Breast epithelium (tissue), 4 donors: Measurements from ENCODE around the gene ADCY5. TPM values are rescaled to one million over a fixed set of nuclear protein-coding genes. Genes with fewer than 3 reads are reported as not detected.

Source experiments
- DNase-seq, 2 donors: peaks; one replicate each; pipeline ENCODE4 v3.0.0-alpha.2; 2019; ENCODE audit warnings: low spot score in 2 of 2
- H3K27ac ChIP-seq, 2 donors: fragments of 200-600 bp; sonication (generic) in 1 of 2; one replicate each; pipeline ENCODE4 v1.5.1; 2016 to 2019; ENCODE audit warnings: mild to moderate bottlenecking in 1 of 2
- H3K27me3 ChIP-seq, 2 donors: fragments of 200-600 bp; sonication (generic) in 1 of 2; one replicate each; pipeline versions ENCODE4 v1.5.1 to v1.6.0; 2017 to 2019; ENCODE audit warnings: control low read depth in 1 of 2, mild to moderate bottlenecking in 1 of 2
- H3K36me3 ChIP-seq: fragments of 200-600 bp; one replicate; pipeline ENCODE4 v1.5.1; 2019
- H3K4me1 ChIP-seq, 2 donors: fragments of 200-600 bp; sonication (generic); one replicate each; pipeline ENCODE4 v1.5.1; 2016 to 2019; ENCODE audit warnings: control low read depth in 1 of 2
- H3K4me3 ChIP-seq, 3 donors: fragments of 200-600 bp; sonication (generic); 1 replicate in 2 of 3; 2 replicates in 1 of 3; pipeline ENCODE4 v1.5.1; 2016 to 2019; ENCODE audit warnings: mild to moderate bottlenecking in 3 of 3, moderate library complexity in 2 of 3
- H3K9me3 ChIP-seq, 2 donors: fragments of 200-600 bp; sonication (generic) in 1 of 2; one replicate each; pipeline ENCODE4 v1.5.1; 2016 to 2019; ENCODE audit warnings: control low read depth in 1 of 2
- CTCF ChIP-seq, 3 donors: fragments of 450-650 bp; IDR thresholded peaks; one replicate each; pipeline ENCODE4 v1.5.1; 2016 to 2017; ENCODE audit warnings: antibody characterized with exemption in 3 of 3, mild to moderate bottlenecking in 3 of 3, moderate library complexity in 3 of 3
- POLR2A ChIP-seq: fragments of 450-650 bp; IDR thresholded peaks from one replicate; pipeline ENCODE4 v1.6.1; 2016; ENCODE audit warnings: antibody characterized with exemption, mild to moderate bottlenecking, moderate library complexity
- POLR2AphosphoS5 ChIP-seq, 3 donors: sonication (generic); formaldehyde crosslinking; IDR thresholded peaks; one replicate each; pipeline ENCODE4 v1.6.1; 2017; ENCODE audit warnings: antibody characterized with exemption in 3 of 3
- intact Hi-C: fragments of 100-400 bp; cut with DNase I; formaldehyde crosslinking; loops from one replicate; pipeline ENCODE4 v1.15.1; 2023; ENCODE audit warnings: low total_unique reads
- total RNA-seq, 3 donors: library from RNA; depleted of rRNA; stranded (reverse); fragments of >200 nt; gene quantifications; one replicate each; pipeline ENCODE4 v1.1.0, GENCODE V29; 2016

Gene ADCY5
- total RNA-seq, 3 donors from 2014 or later = 10.1 to 32.5 (median 11.5) TPM

- H3K4me3 ChIP-seq = no peak overlapping the region
- no peak for TF ChIP-seq POLR2AphosphoS5 (IDR thresholded peaks at IDR 0.05)
- no peak for TF ChIP-seq CTCF (IDR thresholded peaks at IDR 0.05)
- TF ChIP-seq POLR2A = no peak
- no peak overlapping the region for H3K27ac ChIP-seq
- H3K4me1 ChIP-seq = no peaks in the 10 kb centered on the region
- no peak for DNase-seq
- no peaks in the 10 kb centered on the region for H3K9me3 ChIP-seq
- intact Hi-C loops = no loop called here
- H3K27me3 ChIP-seq = no peaks in the 10 kb centered on the region
- no peaks in the 10 kb centered on the region for H3K36me3 ChIP-seq
Observed at GRCh38 chr3:123475786-123476185, 26.9 kb upstream of the ADCY5 start.

GRCh38 chr3:123471106-123471505 lies 22.2 kb upstream of the ADCY5 start:
- intact Hi-C loops = no loop called here
- no peak overlapping the region for H3K4me3 ChIP-seq
- H3K9me3 ChIP-seq = no peaks in the 10 kb centered on the region
- no peak overlapping the region for H3K27ac ChIP-seq
- no peaks in the 10 kb centered on the region for H3K4me1 ChIP-seq
- H3K36me3 ChIP-seq = no peaks in the 10 kb centered on the region
- no peak for TF ChIP-seq CTCF (IDR thresholded peaks at IDR 0.05)
- TF ChIP-seq POLR2AphosphoS5 (IDR thresholded peaks at IDR 0.05) = no peak
- TF ChIP-seq POLR2A = no peak
- no peaks in the 10 kb centered on the region for H3K27me3 ChIP-seq
- no peak for DNase-seq

GRCh38 chr3:123469323-123469995 lies 20.6 kb upstream of the ADCY5 start:
- Histone ChIP-seq H3K36me3 (no peaks in the 10 kb centered on the region), H3K27me3 (peaks cover 0 to 1% of the 10 kb centered on the region in 2 donors), H3K27ac (no peak overlapping the region), H3K4me3 (no peak overlapping the region), H3K4me1 (no peaks in the 10 kb centered on the region), H3K9me3 (no peaks in the 10 kb centered on the region)
- no peak for DNase-seq
- intact Hi-C loops = no loop called here
- TF ChIP-seq POLR2AphosphoS5 (IDR thresholded peaks at IDR 0.05) = no peak
- TF ChIP-seq POLR2A = no peak
- TF ChIP-seq CTCF (IDR thresholded peaks at IDR 0.05) = no peak

DNA sequence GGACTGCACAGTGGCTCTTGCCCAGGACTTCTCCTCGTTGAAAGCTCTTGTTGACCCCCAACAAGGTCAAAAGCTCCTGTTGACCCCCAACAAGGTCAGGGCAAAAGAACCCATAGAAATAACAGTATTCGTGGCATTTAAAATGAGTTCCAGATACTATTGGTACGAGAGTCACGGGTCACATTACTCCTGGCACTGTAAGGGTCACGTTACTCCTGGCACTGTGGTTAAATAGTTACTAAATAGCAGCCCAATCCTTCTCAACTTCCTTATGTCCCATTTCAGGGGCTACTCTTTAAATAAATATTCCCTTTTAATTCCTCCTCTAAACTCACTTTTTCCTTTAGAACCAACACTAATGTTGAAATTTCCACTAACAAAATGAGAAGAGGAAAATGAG lies 18.2 kb upstream of the ADCY5 start:
- no peaks in the 10 kb centered on the region for H3K36me3 ChIP-seq
- no peak overlapping the region for H3K4me3 ChIP-seq
- TF ChIP-seq POLR2A (no peak), POLR2AphosphoS5 (IDR thresholded peaks at IDR 0.05) (no peak), CTCF (IDR thresholded peaks at IDR 0.05) (no peak)
- H3K9me3 ChIP-seq = no peaks in the 10 kb centered on the region
- intact Hi-C loops = no loop called here
- H3K4me1 ChIP-seq = no peaks in the 10 kb centered on the region
- no peak for DNase-seq
- H3K27ac ChIP-seq = no peak overlapping the region
- H3K27me3 ChIP-seq = peaks cover 0 to 7% of the 10 kb centered on the region in 2 donors

- no peaks in the 10 kb centered on the region for H3K9me3 ChIP-seq
- intact Hi-C loops = no loop called here
- H3K27me3 ChIP-seq = peaks cover 0 to 7% of the 10 kb centered on the region in 2 donors
- DNase-seq = no peak
- no peak overlapping the region for H3K4me3 ChIP-seq
- no peaks in the 10 kb centered on the region for H3K4me1 ChIP-seq
- TF ChIP-seq CTCF (IDR thresholded peaks at IDR 0.05) = no peak
- no peak for TF ChIP-seq POLR2AphosphoS5 (IDR thresholded peaks at IDR 0.05)
- TF ChIP-seq POLR2A = no peak
- H3K27ac ChIP-seq = no peak overlapping the region
- no peaks in the 10 kb centered on the region for H3K36me3 ChIP-seq
Observed at GRCh38 chr3:123464211-123464610, 15.3 kb upstream of the ADCY5 start.
